Measurements from ENCODE around the gene JARID2. TPM values are rescaled to one million over a fixed set of nuclear protein-coding genes. Genes with fewer than 3 reads are reported as not detected.

The JARID2 gene
- polyA plus RNA-seq, 1 donor, result 13.3 TPM

DNA sequence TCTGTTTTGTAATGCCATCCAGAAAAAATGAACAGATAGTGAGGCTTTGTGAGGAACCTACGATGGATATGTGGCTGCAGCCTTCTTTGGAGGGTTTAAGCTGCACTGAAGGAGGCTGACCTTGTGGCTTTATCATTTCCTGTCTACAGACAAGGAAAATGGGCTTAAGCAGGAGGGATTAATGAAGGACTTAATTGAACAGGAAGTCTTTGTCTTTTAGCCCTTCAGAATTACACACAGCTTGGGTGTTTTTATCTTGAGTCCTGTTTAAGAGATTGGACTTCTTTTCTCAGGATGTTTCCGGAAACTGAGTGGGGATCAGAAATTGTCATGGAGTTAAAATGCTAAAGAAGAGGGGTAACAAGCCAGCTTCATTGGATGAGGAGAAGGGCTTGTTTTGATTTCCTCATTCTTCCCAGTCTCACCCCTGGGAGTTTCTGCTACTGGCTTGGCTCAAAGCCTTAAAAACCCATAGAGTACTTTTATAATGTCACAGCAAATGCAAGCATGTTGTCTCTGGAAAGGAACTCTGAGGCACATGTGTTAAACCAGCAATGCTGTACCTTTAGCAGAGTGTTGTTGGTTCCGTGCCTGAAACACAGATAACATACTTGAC is 193.6 kb downstream of the JARID2 start:
- Histone ChIP-seq H3K27me3 (ENCODE audit: control insufficient read depth, insufficient read depth, low read length) (no peaks in the 10 kb centered on the region), H3K9me3 (ENCODE audit: control insufficient read depth, low read depth, low read length) (no peaks in the 10 kb centered on the region), H3K4me1 (ENCODE audit: control insufficient read depth, insufficient read depth, low read length) (no peaks in the 10 kb centered on the region), H3K27ac (ENCODE audit: low read length) (no peak overlapping the region), H3K4me3 (ENCODE audit: low read length) (no peak overlapping the region), H3K36me3 (ENCODE audit: control insufficient read depth, insufficient read depth, low read length) (no peaks in the 10 kb centered on the region)
- WGBS (ENCODE audit: insufficient coverage, low lambda C conversion rate), result no CpG with 5 or more reads among the region's 3 CpGs
- DNase-seq, result no peak

DNA sequence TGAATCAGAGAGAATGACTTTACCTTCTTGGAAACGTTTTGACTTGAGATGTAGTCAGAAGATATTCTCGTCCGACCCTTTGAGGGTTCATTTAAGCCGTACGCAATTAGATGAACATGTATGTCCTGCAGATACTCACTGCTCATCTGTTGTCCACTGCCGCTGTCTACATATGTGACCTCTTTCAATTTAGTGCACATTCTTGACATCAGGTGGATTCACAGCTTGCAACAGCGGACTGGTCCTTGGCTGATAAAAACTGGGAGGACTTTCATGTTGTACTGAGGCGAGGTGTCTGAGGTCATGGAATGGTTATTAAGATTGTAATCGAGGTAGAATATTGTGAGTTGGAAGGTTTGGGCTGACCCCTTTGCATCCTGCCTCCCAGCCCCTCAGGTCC is 194.2 kb downstream of the JARID2 start:
- Histone ChIP-seq H3K27ac (ENCODE audit: low read length) (no peak overlapping the region), H3K36me3 (ENCODE audit: control insufficient read depth, insufficient read depth, low read length) (no peaks in the 10 kb centered on the region), H3K27me3 (ENCODE audit: control insufficient read depth, insufficient read depth, low read length) (no peaks in the 10 kb centered on the region), H3K4me3 (ENCODE audit: low read length) (no peak overlapping the region), H3K9me3 (ENCODE audit: control insufficient read depth, low read depth, low read length) (no peaks in the 10 kb centered on the region), H3K4me1 (ENCODE audit: control insufficient read depth, insufficient read depth, low read length) (no peaks in the 10 kb centered on the region)
- WGBS (ENCODE audit: insufficient coverage, low lambda C conversion rate), result no CpG with 5 or more reads among the region's 9 CpGs
- DNase-seq, result no peak

DNA sequence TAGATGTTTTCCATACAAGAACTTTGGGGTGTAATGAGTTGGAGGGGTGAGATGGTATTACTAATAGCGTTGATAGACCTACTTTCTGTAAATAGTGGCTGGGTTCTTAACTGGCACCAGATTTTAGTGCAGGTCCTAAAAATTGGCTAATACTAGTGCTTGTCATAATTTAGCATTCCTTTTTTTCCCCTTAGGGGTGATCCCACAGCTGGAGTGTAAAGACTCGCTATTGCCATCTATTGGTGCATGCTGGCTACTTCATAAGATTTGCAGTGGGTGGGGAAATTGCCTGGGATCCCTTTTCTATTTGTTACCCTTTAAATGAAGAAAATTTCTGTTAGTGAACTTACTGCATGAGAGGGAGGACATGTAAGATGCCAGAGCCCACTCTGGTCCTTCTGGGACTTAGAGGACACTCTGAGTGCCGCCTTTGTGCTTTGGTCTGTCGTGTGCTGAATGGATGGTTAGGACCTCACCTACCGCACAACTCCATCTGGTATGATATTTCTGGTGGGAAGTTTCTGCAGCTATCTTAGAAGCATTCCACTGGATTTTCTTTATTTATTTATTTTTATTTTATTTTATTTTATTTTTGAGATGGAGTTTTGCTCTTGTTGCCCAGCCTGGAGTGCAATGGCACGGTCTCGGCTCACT is 195.5 kb downstream of the JARID2 start:
- DNase-seq, result peak in 1 of 2 donors; percentile 36
- 73% methylated on average over 3 of the region's 7 CpGs for WGBS (ENCODE audit: insufficient coverage, low lambda C conversion rate)
- H3K4me1 ChIP-seq (ENCODE audit: control insufficient read depth, insufficient read depth, low read length), result no peaks in the 10 kb centered on the region

DNA sequence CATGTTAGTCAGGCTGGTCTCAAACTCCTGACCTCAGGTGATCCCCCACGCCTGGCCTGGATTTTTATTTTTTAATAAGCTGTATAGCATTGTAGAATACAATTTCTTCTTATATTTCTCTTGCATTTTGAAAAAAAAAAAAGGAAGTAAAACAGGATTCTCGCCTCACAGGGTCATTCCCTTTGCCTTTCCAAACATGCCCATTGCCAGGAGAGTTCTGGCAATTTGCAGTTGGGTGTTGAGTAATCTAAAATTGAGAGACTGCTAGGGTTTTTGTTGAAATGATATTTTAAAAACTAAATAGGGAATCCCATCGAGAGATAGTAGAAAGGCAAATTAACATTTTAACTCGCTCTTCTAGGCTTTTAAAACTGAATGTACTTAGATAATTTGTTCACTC is 196.1 kb downstream of the JARID2 start:
- no peak overlapping the region for H3K27ac ChIP-seq (ENCODE audit: low read length)
- WGBS (ENCODE audit: insufficient coverage, low lambda C conversion rate), result 94% methylated on average over 2 of the region's 4 CpGs
- no peaks in the 10 kb centered on the region for H3K4me1 ChIP-seq (ENCODE audit: control insufficient read depth, insufficient read depth, low read length)

More for the DNA sequence above, 195.5 kb downstream of the JARID2 start:
- Histone ChIP-seq H3K36me3 (ENCODE audit: control insufficient read depth, insufficient read depth, low read length) (no peaks in the 10 kb centered on the region), H3K9me3 (ENCODE audit: control insufficient read depth, low read depth, low read length) (no peaks in the 10 kb centered on the region), H3K27ac (ENCODE audit: low read length) (no peak overlapping the region), H3K27me3 (ENCODE audit: control insufficient read depth, insufficient read depth, low read length) (no peaks in the 10 kb centered on the region), H3K4me3 (ENCODE audit: low read length) (no peak overlapping the region)

DNA sequence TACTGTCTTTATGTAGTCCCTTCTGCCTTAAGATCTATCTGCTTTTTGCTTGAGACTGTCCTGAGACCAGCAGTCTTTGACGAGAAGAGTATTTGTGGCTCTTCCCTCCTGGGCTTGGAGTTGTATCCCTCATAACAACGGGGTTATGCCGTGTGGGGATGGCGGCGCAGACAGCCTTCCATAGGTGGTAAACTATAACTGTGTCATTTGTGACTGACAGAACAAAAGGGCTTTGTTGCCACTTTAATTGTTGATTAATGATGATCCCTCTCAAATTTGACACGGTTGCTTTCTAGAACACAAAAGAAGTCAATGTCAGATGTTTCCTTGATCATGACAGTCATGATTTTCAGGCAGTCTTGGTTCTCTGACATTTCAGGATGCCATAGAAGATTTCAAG is 196.6 kb downstream of the JARID2 start:
- no CpG with 5 or more reads among the region's 6 CpGs for WGBS (ENCODE audit: insufficient coverage, low lambda C conversion rate)
- Histone ChIP-seq H3K27me3 (ENCODE audit: control insufficient read depth, insufficient read depth, low read length) (no peaks in the 10 kb centered on the region), H3K4me3 (ENCODE audit: low read length) (no peak overlapping the region), H3K4me1 (ENCODE audit: control insufficient read depth, insufficient read depth, low read length) (no peaks in the 10 kb centered on the region), H3K9me3 (ENCODE audit: control insufficient read depth, low read depth, low read length) (no peaks in the 10 kb centered on the region), H3K36me3 (ENCODE audit: control insufficient read depth, insufficient read depth, low read length) (no peaks in the 10 kb centered on the region), H3K27ac (ENCODE audit: low read length) (no peak overlapping the region)
- no peak for DNase-seq

More for the DNA sequence above, 196.1 kb downstream of the JARID2 start:
- DNase-seq, result no peak
- no peaks in the 10 kb centered on the region for H3K9me3 ChIP-seq (ENCODE audit: control insufficient read depth, low read depth, low read length)
- H3K36me3 ChIP-seq (ENCODE audit: control insufficient read depth, insufficient read depth, low read length), result no peaks in the 10 kb centered on the region
- no peaks in the 10 kb centered on the region for H3K27me3 ChIP-seq (ENCODE audit: control insufficient read depth, insufficient read depth, low read length)
- no peak overlapping the region for H3K4me3 ChIP-seq (ENCODE audit: low read length)

DNA sequence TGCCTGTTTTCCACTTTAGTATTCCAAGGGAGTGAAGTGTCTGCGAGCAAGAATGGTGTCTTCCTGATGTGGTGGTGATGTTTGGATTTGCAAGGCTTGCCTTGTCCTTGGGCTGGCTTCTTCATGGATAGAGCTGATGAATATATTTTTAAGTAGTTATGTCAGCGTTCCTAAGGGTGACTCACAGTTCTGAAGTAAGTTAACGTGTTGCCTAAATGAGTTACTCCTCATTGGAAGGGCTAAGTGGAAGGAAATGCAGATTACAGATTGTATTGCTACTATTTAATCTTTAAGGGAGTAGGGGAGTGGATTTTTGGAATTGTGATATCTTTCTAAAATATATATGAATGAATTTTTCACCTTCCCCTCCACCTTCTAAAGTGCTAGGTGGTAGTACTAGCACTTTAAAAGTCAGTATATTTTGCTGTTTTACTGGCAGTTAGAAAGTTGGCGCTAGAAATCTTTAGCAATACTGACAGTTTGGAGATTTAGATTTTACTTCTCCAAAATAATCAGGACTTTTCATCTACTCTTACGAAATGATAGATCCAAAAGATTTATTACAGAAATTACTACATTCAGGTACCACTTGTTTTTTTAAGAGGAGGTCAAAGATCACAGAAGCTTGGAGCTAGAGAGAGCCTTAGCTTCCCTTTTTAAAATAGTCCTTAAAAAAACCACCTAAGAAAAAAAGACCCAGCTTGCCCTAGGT is 197.4 kb downstream of the JARID2 start:
- Histone ChIP-seq H3K27me3 (ENCODE audit: control insufficient read depth, insufficient read depth, low read length) (no peaks in the 10 kb centered on the region), H3K9me3 (ENCODE audit: control insufficient read depth, low read depth, low read length) (no peaks in the 10 kb centered on the region), H3K27ac (ENCODE audit: low read length) (no peak overlapping the region), H3K36me3 (ENCODE audit: control insufficient read depth, insufficient read depth, low read length) (no peaks in the 10 kb centered on the region), H3K4me3 (ENCODE audit: low read length) (no peak overlapping the region), H3K4me1 (ENCODE audit: control insufficient read depth, insufficient read depth, low read length) (peaks cover 3% of the 10 kb centered on the region)
- DNase-seq, result no peak
- 100% methylated on average over 1 of the region's 5 CpGs for WGBS (ENCODE audit: insufficient coverage, low lambda C conversion rate)

DNA sequence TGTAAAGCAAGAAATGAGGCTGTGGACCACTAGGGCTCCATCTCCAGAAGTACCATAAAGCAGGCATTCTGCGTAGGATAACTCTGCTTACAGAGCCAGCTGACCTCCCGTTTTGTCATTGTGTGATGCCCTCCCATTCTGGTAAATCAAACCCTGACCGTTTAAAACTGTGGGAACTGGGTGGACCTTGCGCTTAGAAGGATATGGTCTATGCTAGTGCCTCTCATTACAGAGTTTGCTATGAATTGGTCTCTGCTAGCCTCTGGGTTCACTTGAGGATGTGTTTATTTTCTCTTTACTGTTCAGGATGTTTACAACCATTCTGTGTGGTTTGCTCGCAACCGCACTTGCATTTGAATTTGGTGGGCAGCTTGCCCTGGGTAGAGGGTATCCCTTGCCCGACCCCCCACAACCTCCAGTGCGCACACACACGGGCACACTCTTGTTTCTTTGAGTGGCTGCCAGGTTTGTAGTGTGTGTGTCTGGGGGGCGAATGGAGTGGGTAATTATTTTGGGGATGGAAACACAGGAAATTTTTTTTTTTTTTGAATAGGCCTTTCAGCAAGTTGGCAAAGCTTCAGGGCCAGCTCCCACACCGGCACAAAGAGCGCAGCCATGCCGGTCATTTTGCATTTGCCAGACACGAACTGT is 198.3 kb downstream of the JARID2 start:
- WGBS (ENCODE audit: insufficient coverage, low lambda C conversion rate), result 63% methylated on average over 2 of the region's 14 CpGs
- no peaks in the 10 kb centered on the region for H3K9me3 ChIP-seq (ENCODE audit: control insufficient read depth, low read depth, low read length)
- H3K27ac ChIP-seq (ENCODE audit: low read length), result peak overlapping the region; percentile 4
- no peak overlapping the region for H3K4me3 ChIP-seq (ENCODE audit: low read length)
- H3K36me3 ChIP-seq (ENCODE audit: control insufficient read depth, insufficient read depth, low read length), result no peaks in the 10 kb centered on the region
- DNase-seq, result peak in 1 of 2 donors; percentile 25
- H3K4me1 ChIP-seq (ENCODE audit: control insufficient read depth, insufficient read depth, low read length), result peaks cover 3% of the 10 kb centered on the region
- H3K27me3 ChIP-seq (ENCODE audit: control insufficient read depth, insufficient read depth, low read length), result no peaks in the 10 kb centered on the region

DNA sequence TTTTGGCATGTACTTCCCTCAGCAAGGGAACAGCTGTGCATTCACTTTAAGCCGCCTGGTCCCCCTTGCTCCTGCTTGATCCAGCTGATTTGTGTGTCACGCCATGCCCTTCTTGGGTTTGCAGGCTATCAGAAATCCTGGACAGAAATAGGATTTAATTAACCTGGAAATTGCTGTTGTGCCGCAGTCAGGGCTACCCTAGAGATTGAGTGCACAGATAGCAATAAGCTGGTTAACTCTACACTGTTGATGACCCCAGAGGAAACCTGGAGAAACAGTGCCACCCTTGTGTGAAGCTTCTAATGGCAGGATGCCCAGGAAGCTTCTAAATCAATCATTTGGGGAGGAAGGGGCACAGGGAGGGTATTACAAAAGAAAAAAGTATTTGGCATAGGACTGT is 199.0 kb downstream of the JARID2 start:
- Histone ChIP-seq H3K4me3 (ENCODE audit: low read length) (no peak overlapping the region), H3K9me3 (ENCODE audit: control insufficient read depth, low read depth, low read length) (no peaks in the 10 kb centered on the region), H3K27ac (ENCODE audit: low read length) (no peak overlapping the region), H3K27me3 (ENCODE audit: control insufficient read depth, insufficient read depth, low read length) (no peaks in the 10 kb centered on the region), H3K4me1 (ENCODE audit: control insufficient read depth, insufficient read depth, low read length) (peaks cover 3% of the 10 kb centered on the region), H3K36me3 (ENCODE audit: control insufficient read depth, insufficient read depth, low read length) (no peaks in the 10 kb centered on the region)
- no peak for DNase-seq
- no CpG with 5 or more reads among the region's 3 CpGs for WGBS (ENCODE audit: insufficient coverage, low lambda C conversion rate)

DNA sequence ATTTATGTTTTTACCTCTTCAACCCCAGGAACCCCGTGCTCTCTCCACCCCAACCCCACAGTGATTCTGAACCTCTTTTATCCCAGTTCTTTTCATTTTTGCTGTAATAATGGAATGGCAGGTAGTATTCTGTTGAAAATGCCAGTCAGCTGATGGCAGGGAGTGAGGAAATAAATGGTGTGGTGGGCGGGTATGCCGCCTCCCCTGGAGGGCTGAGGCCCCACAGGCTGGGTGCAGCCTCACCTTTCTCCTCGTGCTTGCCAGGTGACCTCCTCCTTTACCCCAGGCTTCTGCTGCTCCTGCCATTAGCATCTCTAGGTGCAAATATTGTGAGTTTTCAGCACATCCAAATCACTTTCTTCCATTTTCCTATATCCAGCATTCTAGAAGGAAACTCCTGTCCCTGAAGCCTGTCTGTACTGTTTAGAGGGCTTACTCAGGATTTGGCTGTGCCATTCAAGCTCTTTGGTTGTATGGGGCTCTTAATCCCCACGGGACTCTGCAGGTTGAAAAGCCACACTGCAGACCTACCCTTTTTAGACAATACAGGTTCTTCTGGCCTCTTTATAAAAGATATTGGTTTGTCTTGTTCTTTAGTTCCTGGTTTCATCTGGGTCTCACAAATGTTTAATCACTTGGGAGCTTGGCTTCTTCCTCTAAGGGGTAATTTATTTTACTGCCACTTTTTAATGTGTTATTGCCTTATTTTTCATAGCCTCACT is 201.8 kb downstream of the JARID2 start:
- WGBS (ENCODE audit: insufficient coverage, low lambda C conversion rate), result 90% methylated on average over 2 of the region's 5 CpGs
- no peak overlapping the region for H3K4me3 ChIP-seq (ENCODE audit: low read length)
- DNase-seq, result no peak
- no peak overlapping the region for H3K27ac ChIP-seq (ENCODE audit: low read length)
- no peaks in the 10 kb centered on the region for H3K27me3 ChIP-seq (ENCODE audit: control insufficient read depth, insufficient read depth, low read length)
- peaks cover 9% of the 10 kb centered on the region for H3K36me3 ChIP-seq (ENCODE audit: control insufficient read depth, insufficient read depth, low read length)
- no peaks in the 10 kb centered on the region for H3K9me3 ChIP-seq (ENCODE audit: control insufficient read depth, low read depth, low read length)
- H3K4me1 ChIP-seq (ENCODE audit: control insufficient read depth, insufficient read depth, low read length), result peaks cover 3% of the 10 kb centered on the region

DNA sequence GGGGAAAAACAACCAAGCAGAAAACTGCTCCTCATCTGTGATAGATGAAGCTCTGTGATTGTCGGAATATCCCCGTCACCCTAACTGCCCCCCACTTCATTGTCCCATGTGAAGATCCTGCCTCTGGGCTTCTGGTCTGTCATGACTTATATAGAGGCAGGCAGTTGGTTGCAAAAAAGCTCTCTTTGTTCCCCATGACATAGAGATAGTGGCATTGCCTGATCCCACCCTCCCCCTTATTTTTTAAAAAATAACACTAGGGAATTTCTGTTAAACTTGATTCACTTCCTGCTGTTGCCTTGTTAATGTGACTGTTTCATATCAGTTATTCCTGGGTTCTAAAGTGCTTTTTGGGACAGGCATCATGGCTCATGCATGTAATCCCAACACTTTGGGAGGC is 203.1 kb downstream of the JARID2 start:
- no peaks in the 10 kb centered on the region for H3K9me3 ChIP-seq (ENCODE audit: control insufficient read depth, low read depth, low read length)
- no CpG with 5 or more reads among the region's 2 CpGs for WGBS (ENCODE audit: insufficient coverage, low lambda C conversion rate)
- DNase-seq, result no peak
- no peaks in the 10 kb centered on the region for H3K27me3 ChIP-seq (ENCODE audit: control insufficient read depth, insufficient read depth, low read length)
- H3K27ac ChIP-seq (ENCODE audit: low read length), result no peak overlapping the region
- peaks cover 9% of the 10 kb centered on the region for H3K36me3 ChIP-seq (ENCODE audit: control insufficient read depth, insufficient read depth, low read length)
- peaks cover 3% of the 10 kb centered on the region for H3K4me1 ChIP-seq (ENCODE audit: control insufficient read depth, insufficient read depth, low read length)
- no peak overlapping the region for H3K4me3 ChIP-seq (ENCODE audit: low read length)
